NT2/D1 (cell line): ENCODE data around the gene WDR35.

ENCODE experiments used
- SUZ12 ChIP-seq: IDR thresholded peaks from 2 replicates; pipeline ENCODE4 v1.6.1; 2011; ENCODE audit not compliant: insufficient read length, insufficient read depth; ENCODE audit errors: extremely low read depth
- ZNF274 ChIP-seq: IDR thresholded peaks from 2 replicates; pipeline ENCODE4 v1.6.1; 2011; ENCODE audit warnings: mild to moderate bottlenecking, low read depth, low read length

- TF ChIP-seq SUZ12 (no peak), ZNF274 (no peak)
These were observed 18.2 kb downstream of the WDR35 start for GRCh38 chr2:19971691-19972090.
